Adrenal gland (tissue), 12 donors: ENCODE data around the gene GMEB2. TPM values are rescaled to one million over a fixed set of nuclear protein-coding genes. Genes with fewer than 3 reads are reported as not detected.

Source experiments
- DNase-seq, 7 donors: peaks; one replicate each; pipeline ENCODE4 v3.0.0-alpha.2; 2019 to 2020
- H3K27ac ChIP-seq, 5 donors: fragments of 200-600 bp; sonication (generic) in 4 of 5; 1 replicate in 3 of 5; 2 replicates in 2 of 5; pipeline versions ENCODE4 v1.5.1 to v1.8.0; 2016 to 2020; ENCODE audit warnings: mild to moderate bottlenecking in 1 of 5
- H3K27me3 ChIP-seq: fragments of 200-600 bp; 2 replicates; pipeline ENCODE4 v1.8.0; 2021
- H3K36me3 ChIP-seq, 2 donors: fragments of 200-600 bp; replicated peaks in 1 of 2; 1 replicate in 1 of 2; 2 replicates in 1 of 2; pipeline versions ENCODE4 v1.5.1 to v1.8.0; 2018 to 2022
- H3K4me1 ChIP-seq, 2 donors: fragments of 200-600 bp; replicated peaks in 1 of 2; 1 replicate in 1 of 2; 2 replicates in 1 of 2; pipeline versions ENCODE4 v1.5.1 to v1.8.0; 2018 to 2021
- H3K4me3 ChIP-seq, 4 donors: fragments of 200-600 bp; sonication (generic) in 3 of 4; one replicate each; pipeline ENCODE4 v1.5.1; 2016 to 2018
- H3K9me3 ChIP-seq, 3 donors: fragments of 200-600 bp; sonication (generic) in 1 of 3; replicated peaks in 1 of 3; 1 replicate in 2 of 3; 2 replicates in 1 of 3; pipeline versions ENCODE4 v1.5.1 to v1.8.0; 2016 to 2021
- POLR2A ChIP-seq, 2 donors: fragments of 450-650 bp; IDR thresholded peaks; one replicate each; pipeline ENCODE4 v1.6.1; 2017; ENCODE audit warnings: antibody characterized with exemption in 2 of 2, mild to moderate bottlenecking in 2 of 2, moderate library complexity in 1 of 2
- WGBS, 4 donors: extraction: QIAGEN DNeasy Blood & Tissue Kit in 2 of 4; methylation state at CpG; one replicate each; pipeline versions ENCODE4 v1.1.5 to v1.1.7; 2013 to 2017; 5-methylcytosine and 5-hydroxymethylcytosine counted together
- intact Hi-C, 2 donors: fragments of 100-400 bp; cut with DNase I; formaldehyde crosslinking; loops; one replicate each; pipeline versions ENCODE4 v1.14.1 to v1.15.0; 2022 to 2023
- polyA plus RNA-seq, 3 donors: library from polyadenylated mRNA; stranded (reverse); fragments of 200-250 nt in 2 of 3; fragments of 350-450 nt in 1 of 3; fragmentation: Illumina TruSeq in 1 of 3; extraction: RNeasy Lipid Tissue Mini Kit (QIAGEN cat#74804) in 1 of 3; gene quantifications; one replicate each; pipeline ENCODE4 v1.2.3, GENCODE V29; 2013 to 2014
- total RNA-seq, 9 donors: library from RNA; depleted of rRNA in 4 of 9; stranded (reverse); fragments of >200 nt in 4 of 9; fragments of 120-200 nt in 1 of 9; fragmentation: NEBNext Ultra II Directional in 1 of 9; extraction: Animal tissue kit (Norgen Biotek cat#: 25700) in 1 of 9; gene quantifications; one replicate each; pipeline versions ENCODE4 v1.1.0 to v1.2.4, GENCODE V29; 2013 to 2023
- TF ChIP-seq, protein P1 (sequence below), 6 experiments: fragments of 450-650 bp in 4 of 6; fragments of 200-600 bp in 2 of 6; sonication (generic) in 1 of 6; IDR thresholded peaks; 1 replicate in 5 of 6; 2 replicates in 1 of 6; pipeline versions ENCODE4 v1.5.1 to v1.8.0; 2016 to 2021; ENCODE audit warnings: antibody characterized with exemption in 6 of 6, mild to moderate bottlenecking in 2 of 6, moderate library complexity in 1 of 6
- donor health status: healthy with polysubstance abuse.
- donor health status: Bipolar disorder and iron deficiency.
- donor health status: DM: yes; HTN: yes; CAD: no.
- donor health status: DM: no; HTN: no; CAD: no.
- donor health status: DM: no; HTN: no; CAD: no.
- donor health status: DM: yes; HTN: yes; CAD: no.

The GMEB2 gene
- total and polyA plus RNA-seq, 12 donors = 4.2 to 18.2 (median 12.5) TPM

DNA sequence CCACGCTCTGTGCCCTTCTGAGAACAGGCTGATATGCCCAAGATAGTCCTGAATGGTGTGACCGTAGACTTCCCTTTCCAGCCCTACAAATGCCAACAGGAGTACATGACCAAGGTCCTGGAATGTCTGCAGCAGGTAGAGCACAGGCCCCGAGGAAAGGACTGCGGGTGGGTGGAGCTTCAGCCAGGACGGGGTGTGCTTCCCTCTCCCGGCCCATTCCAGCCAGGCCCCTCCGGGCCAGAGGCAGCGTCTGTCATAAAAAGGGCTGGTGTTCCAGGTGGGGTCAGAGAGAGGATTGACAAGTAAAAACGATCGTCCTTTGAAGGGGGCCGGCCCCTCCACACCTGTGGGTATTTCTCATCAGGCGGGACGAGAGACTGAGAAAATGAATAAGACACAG is 32.5 kb upstream of the GMEB2 start:
- Histone ChIP-seq H3K9me3 (no peaks in the 10 kb centered on the region), H3K27me3 (no peaks in the 10 kb centered on the region), H3K27ac (peak overlapping the region in 2 of 5 donors; percentile 84 to 92), H3K4me3 (peak overlapping the region in 2 of 4 donors; percentile 81 to 91), H3K36me3 (peaks cover 0 to 31% of the 10 kb centered on the region in 2 donors), H3K4me1 (peaks cover 15 to 21% of the 10 kb centered on the region in 2 donors)
- 66 to 73% (median 70%) methylated on average over 8 to 13 of the region's 13 CpGs for WGBS, 4 donors
- no peak for DNase-seq
- intact Hi-C loops = no loop called here
- TF ChIP-seq, protein P1, sequence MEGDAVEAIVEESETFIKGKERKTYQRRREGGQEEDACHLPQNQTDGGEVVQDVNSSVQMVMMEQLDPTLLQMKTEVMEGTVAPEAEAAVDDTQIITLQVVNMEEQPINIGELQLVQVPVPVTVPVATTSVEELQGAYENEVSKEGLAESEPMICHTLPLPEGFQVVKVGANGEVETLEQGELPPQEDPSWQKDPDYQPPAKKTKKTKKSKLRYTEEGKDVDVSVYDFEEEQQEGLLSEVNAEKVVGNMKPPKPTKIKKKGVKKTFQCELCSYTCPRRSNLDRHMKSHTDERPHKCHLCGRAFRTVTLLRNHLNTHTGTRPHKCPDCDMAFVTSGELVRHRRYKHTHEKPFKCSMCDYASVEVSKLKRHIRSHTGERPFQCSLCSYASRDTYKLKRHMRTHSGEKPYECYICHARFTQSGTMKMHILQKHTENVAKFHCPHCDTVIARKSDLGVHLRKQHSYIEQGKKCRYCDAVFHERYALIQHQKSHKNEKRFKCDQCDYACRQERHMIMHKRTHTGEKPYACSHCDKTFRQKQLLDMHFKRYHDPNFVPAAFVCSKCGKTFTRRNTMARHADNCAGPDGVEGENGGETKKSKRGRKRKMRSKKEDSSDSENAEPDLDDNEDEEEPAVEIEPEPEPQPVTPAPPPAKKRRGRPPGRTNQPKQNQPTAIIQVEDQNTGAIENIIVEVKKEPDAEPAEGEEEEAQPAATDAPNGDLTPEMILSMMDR (IDR thresholded peaks at IDR 0.05) = no peak
- TF ChIP-seq POLR2A (IDR thresholded peaks at IDR 0.05) = no peak

DNA sequence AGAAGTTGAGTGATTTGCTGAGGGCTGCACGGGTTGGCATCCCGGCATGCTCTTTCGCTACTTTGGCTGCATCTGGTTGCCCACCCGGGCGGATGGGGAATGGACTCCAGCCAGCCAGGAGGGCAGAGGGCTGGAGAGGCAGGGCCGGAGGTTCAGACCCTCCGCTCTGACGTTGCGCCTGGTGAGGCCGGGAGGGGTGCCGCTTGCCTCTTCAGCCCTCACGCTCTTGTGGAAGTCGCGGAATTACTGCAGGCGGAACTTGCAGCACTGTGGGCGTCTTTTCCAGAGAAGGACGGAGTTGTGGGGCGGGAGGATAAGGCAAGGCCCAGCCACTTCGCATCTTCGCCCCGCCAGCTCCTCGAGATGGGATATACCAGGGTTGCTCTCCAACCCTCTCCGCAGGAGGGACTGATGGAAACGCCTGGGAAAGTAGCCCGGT is 31.9 kb upstream of the GMEB2 start:
- 2 to 20% (median 3%) methylated on average over 2 to 25 of the region's 25 CpGs for WGBS, 4 donors
- peak overlapping the region in 4 of 5 donors; percentile 82 to 92 (median 83) for H3K27ac ChIP-seq
- TF ChIP-seq, protein P1 (IDR thresholded peaks at IDR 0.05) = no peak
- TF ChIP-seq POLR2A (IDR thresholded peaks at IDR 0.05) = no peak
- DNase-seq = peak in 3 of 7 donors; percentile 39 to 65 (median 50)
- H3K36me3 ChIP-seq = peaks cover 0 to 28% of the 10 kb centered on the region in 2 donors
- intact Hi-C loops = no loop called here
- peak overlapping the region in 3 of 4 donors; percentile 81 to 91 (median 86) for H3K4me3 ChIP-seq
- H3K9me3 ChIP-seq = no peaks in the 10 kb centered on the region
- H3K4me1 ChIP-seq = peaks cover 15 to 25% of the 10 kb centered on the region in 2 donors
- no peaks in the 10 kb centered on the region for H3K27me3 ChIP-seq

DNA sequence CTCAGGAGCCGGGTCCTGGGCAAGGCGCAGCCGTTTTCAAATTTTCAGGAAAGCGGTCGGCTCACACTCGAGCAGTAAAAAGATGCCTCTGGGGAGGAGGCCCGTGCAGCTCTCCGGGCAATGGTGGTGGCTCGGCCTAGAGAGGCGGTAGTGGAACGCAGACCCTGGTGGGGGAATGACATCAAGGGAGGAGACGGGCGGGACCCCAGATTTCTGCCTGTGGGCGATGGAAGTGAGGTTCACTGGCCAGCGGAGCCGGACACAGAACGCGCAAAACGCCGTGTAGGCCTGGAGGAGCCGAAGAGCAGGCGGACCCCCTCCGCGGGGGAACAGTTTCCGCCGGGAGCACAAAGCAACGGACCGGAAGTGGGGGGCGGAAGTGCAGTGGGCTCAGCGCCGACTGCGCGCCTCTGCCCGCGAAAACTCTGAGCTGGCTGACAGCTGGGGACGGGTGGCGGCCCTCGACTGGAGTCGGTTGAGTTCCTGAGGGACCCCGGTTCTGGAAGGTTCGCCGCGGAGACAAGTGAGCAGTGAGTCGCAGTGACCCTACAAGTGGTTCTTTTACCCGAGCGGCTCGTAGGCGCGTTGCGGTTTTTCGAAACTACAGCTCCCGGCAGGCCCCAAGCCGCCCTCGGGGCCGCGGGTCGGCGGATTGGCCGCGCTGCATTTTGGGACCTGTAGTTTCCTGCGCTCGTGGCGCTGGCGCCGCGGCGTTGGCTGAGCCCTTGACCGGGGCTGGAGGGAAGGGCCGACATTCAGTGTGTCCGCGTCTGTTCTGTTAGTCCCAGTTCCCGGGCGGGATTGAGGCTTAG is 31.2 kb upstream of the GMEB2 start, which contains the start of gene RTEL1:
Gene RTEL1, plus strand, starts transcription at position 376 of the 812 bp plus-strand sequence. CDS start 1,091 bp downstream, outside the sequence.
- Histone ChIP-seq H3K27ac (peak within 1 kb of the TSS; percentile 82 to 92 (median 84)), H3K27me3 (no peaks in the 10 kb centered on the region), H3K36me3 (peaks cover 0 to 21% of the 10 kb centered on the region in 2 donors), H3K9me3 (no peaks in the 10 kb centered on the region), H3K4me1 (peaks cover 15 to 27% of the 10 kb centered on the region in 2 donors), H3K4me3 (peak within 1 kb of the TSS in 3 of 4 donors; percentile 81 to 91 (median 86))
- 0 to 10% (median 1%) methylated on average over 6 to 73 of the region's 73 CpGs for WGBS, 4 donors
- intact Hi-C loops = no loop called here
- TF ChIP-seq, protein P1 (IDR thresholded peaks at IDR 0.05) = peak in 4 of 6 experiments; percentile 2 to 34 (median 26)
- peak; percentile 21 to 51 for TF ChIP-seq POLR2A (IDR thresholded peaks at IDR 0.05)
- DNase-seq = peak; percentile 91 to 96 (median 92)

DNA sequence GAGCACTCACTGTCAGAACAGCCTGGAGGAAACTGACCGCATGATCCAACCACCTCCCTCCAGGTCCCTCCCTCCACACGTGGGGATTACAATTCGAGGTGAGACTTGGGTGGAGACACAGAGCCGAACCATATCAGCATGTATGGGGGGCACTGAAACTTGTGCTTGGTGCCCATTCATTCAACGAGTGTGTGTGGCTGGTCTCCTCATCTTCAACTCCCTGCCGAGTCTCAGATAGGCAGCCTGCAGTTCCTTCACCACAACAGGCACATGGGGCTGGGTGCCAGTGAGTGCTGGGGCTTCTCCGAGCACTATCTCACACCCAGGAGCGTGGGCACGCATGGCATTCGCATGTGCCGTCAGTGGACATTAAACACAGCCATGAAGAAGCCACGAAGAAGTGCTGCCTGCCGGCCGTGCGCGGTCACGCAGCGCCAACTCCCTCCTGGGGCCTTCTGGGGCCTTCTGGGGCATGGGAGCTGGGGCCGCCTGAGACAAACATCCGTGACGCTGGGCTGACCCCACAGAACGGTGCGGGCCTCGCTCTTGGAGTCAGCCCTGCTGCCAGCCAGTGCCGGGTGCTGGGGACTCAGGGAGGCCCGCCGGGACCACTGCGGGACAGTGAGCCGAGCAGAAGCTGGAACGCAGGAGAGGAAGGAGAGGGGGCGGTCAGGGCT is 30.5 kb upstream of the GMEB2 start:
- Histone ChIP-seq H3K9me3 (no peaks in the 10 kb centered on the region), H3K4me1 (peaks cover 19 to 31% of the 10 kb centered on the region in 2 donors), H3K36me3 (peaks cover 0 to 14% of the 10 kb centered on the region in 2 donors), H3K27ac (peak overlapping the region; percentile 82 to 92 (median 84)), H3K4me3 (peak overlapping the region in 2 of 4 donors; percentile 81 to 91), H3K27me3 (no peaks in the 10 kb centered on the region)
- intact Hi-C loops = no loop called here
- no peak for TF ChIP-seq POLR2A (IDR thresholded peaks at IDR 0.05)
- TF ChIP-seq, protein P1 (IDR thresholded peaks at IDR 0.05) = no peak
- 38 to 72% (median 44%) methylated on average over 7 to 31 of the region's 31 CpGs for WGBS, 4 donors
- DNase-seq = peak in 1 of 7 donors; percentile 23
